ENCODE measurements around the gene TENM3.

Gene TENM3

GRCh38 chr4:182764642-182765041, 521.4 kb downstream of the TENM3 start:
- H3K4me3 ChIP-seq (ENCODE audit: control insufficient read depth, low read depth, low read length): no peak overlapping the region
- no peak for DNase-seq (ENCODE audit: low read depth)
- TF ChIP-seq CTCF (IDR thresholded peaks at IDR 0.05; ENCODE audit: control insufficient read depth, insufficient read depth, low read depth, low read length, missing control alignments): no peak

- DNase-seq (ENCODE audit: low read depth): no peak
- H3K4me3 ChIP-seq (ENCODE audit: control insufficient read depth, low read depth, low read length): no peak overlapping the region
- no peak for TF ChIP-seq CTCF (IDR thresholded peaks at IDR 0.05; ENCODE audit: control insufficient read depth, insufficient read depth, low read depth, low read length, missing control alignments)
Observed at GRCh38 chr4:182765987-182766856, 523.0 kb downstream of the TENM3 start.

- TF ChIP-seq CTCF (IDR thresholded peaks at IDR 0.05; ENCODE audit: control insufficient read depth, insufficient read depth, low read depth, low read length, missing control alignments): no peak
- no peak for DNase-seq (ENCODE audit: low read depth)
Observed at GRCh38 chr4:182766857-182767250, 523.7 kb downstream of the TENM3 start.

GRCh38 chr4:182768838-182769237, 525.6 kb downstream of the TENM3 start:
- TF ChIP-seq CTCF (IDR thresholded peaks at IDR 0.05; ENCODE audit: control insufficient read depth, insufficient read depth, low read depth, low read length, missing control alignments): no peak
- H3K4me3 ChIP-seq (ENCODE audit: control insufficient read depth, low read depth, low read length): no peak overlapping the region
- DNase-seq (ENCODE audit: low read depth): no peak

More at GRCh38 chr4:182766857-182767250, 523.7 kb downstream of the TENM3 start:
- no peak overlapping the region for H3K4me3 ChIP-seq (ENCODE audit: control insufficient read depth, low read depth, low read length)

GRCh38 chr4:182770259-182770995, 527.2 kb downstream of the TENM3 start:
- no peak overlapping the region for H3K4me3 ChIP-seq (ENCODE audit: control insufficient read depth, low read depth, low read length)
- no peak for TF ChIP-seq CTCF (IDR thresholded peaks at IDR 0.05; ENCODE audit: control insufficient read depth, insufficient read depth, low read depth, low read length, missing control alignments)
- DNase-seq (ENCODE audit: low read depth): no peak

- H3K4me3 ChIP-seq (ENCODE audit: control insufficient read depth, low read depth, low read length): no peak overlapping the region
- TF ChIP-seq CTCF (IDR thresholded peaks at IDR 0.05; ENCODE audit: control insufficient read depth, insufficient read depth, low read depth, low read length, missing control alignments): no peak
- no peak for DNase-seq (ENCODE audit: low read depth)
Observed at GRCh38 chr4:182770996-182771514, 527.9 kb downstream of the TENM3 start.
